ENCODE data around the gene PKM. TPM values are rescaled to one million over a fixed set of nuclear protein-coding genes. Genes with fewer than 3 reads are reported as not detected.

Gene PKM
- total and polyA plus RNA-seq, 2 donors from 2014 or later: 799 to 1,124 TPM

DNA sequence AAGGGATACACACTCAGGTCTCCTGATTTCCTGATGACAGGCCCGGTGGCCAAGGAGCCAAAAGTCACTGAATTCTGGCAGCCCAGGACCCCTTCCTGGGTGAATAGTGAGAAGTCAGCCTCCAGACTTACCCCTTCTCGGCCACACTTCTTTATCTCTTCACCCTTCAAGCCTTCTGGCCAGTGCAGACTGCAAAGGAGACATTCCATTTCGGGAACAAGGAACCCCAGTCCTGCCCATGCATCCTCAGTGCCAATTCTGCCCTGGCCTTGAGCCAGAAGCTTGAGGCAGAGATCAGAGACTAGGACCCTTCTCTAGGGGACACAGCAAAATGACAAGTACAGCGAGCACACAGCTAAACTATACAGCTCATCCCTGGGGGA, 62.2 kb downstream of the PKM start:
- intact Hi-C loops (cut with DNase I): no loop called here
- H3K27ac ChIP-seq (ENCODE audit: low read depth in 2 of 2, low read length in 2 of 2): no peak overlapping the region
- TF ChIP-seq, protein P1, sequence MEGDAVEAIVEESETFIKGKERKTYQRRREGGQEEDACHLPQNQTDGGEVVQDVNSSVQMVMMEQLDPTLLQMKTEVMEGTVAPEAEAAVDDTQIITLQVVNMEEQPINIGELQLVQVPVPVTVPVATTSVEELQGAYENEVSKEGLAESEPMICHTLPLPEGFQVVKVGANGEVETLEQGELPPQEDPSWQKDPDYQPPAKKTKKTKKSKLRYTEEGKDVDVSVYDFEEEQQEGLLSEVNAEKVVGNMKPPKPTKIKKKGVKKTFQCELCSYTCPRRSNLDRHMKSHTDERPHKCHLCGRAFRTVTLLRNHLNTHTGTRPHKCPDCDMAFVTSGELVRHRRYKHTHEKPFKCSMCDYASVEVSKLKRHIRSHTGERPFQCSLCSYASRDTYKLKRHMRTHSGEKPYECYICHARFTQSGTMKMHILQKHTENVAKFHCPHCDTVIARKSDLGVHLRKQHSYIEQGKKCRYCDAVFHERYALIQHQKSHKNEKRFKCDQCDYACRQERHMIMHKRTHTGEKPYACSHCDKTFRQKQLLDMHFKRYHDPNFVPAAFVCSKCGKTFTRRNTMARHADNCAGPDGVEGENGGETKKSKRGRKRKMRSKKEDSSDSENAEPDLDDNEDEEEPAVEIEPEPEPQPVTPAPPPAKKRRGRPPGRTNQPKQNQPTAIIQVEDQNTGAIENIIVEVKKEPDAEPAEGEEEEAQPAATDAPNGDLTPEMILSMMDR (IDR thresholded peaks at IDR 0.05; ENCODE audit: borderline replicate concordance, extremely low read depth, insufficient read depth): no peak
- no peak for DNase-seq
- H3K9me3 ChIP-seq (ENCODE audit: control insufficient read depth in 2 of 3, insufficient read depth in 1 of 3, low read length in 3 of 3): no peaks in the 10 kb centered on the region
- H3K36me3 ChIP-seq (ENCODE audit: control insufficient read depth in 2 of 3, insufficient read depth in 3 of 3, low read length in 3 of 3): no peaks in the 10 kb centered on the region
- no peak for FAIRE-seq
- no peaks in the 10 kb centered on the region for H3K27me3 ChIP-seq (ENCODE audit: control insufficient read depth, insufficient read depth, low read length)
- no peaks in the 10 kb centered on the region for H3K4me1 ChIP-seq (ENCODE audit: control insufficient read depth in 2 of 3, insufficient read depth in 2 of 3, low read depth in 1 of 3, low read length in 3 of 3)
- no peak overlapping the region for H3K9ac ChIP-seq (ENCODE audit: low read length in 3 of 3)
- no peak overlapping the region for H3K4me3 ChIP-seq (ENCODE audit: low read length in 3 of 3)

DNA sequence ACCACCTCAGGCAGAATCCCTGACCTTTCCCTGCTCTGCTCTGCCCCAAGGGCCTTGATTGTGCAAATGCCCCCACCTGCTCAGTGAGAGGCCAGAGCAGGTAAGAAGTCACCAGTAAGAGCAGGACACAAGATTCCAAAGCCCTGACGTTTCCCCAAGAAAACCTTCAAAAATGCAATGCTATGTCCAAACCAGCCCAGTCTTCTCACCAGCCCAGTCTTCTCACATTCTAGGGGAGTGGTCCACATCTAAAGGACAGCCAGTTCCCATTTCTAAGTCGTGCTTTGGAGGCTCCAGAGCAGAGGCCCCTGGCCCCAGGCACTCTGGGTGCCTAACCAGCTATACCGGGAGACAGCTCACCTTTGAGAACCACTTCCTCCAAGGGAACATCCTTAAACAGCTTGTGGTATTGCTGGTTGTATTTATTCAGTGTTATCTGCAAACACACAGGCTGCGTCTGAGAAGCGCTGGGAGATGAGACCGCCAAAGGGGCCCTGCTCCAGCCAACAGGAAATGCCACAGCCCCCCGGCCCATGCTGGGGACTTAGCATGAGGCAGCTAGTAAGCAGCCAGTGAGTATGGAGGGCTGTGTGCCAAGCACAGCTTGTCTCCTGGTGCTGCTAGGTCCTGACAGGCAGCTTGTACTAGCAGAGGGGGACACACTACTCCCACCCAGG, 62.7 kb downstream of the PKM start:
- Histone ChIP-seq H3K27me3 (ENCODE audit: control insufficient read depth, insufficient read depth, low read length) (no peaks in the 10 kb centered on the region), H3K9me3 (ENCODE audit: control insufficient read depth in 2 of 3, insufficient read depth in 1 of 3, low read length in 3 of 3) (no peaks in the 10 kb centered on the region), H3K4me1 (ENCODE audit: control insufficient read depth in 2 of 3, insufficient read depth in 2 of 3, low read depth in 1 of 3, low read length in 3 of 3) (no peaks in the 10 kb centered on the region), H3K27ac (ENCODE audit: low read depth in 2 of 2, low read length in 2 of 2) (no peak overlapping the region), H3K36me3 (ENCODE audit: control insufficient read depth in 2 of 3, insufficient read depth in 3 of 3, low read length in 3 of 3) (no peaks in the 10 kb centered on the region), H3K9ac (ENCODE audit: low read length in 3 of 3) (no peak overlapping the region), H3K4me3 (ENCODE audit: low read length in 3 of 3) (no peak overlapping the region)
- intact Hi-C loops (cut with DNase I): no loop called here
- TF ChIP-seq, protein P1 (IDR thresholded peaks at IDR 0.05; ENCODE audit: borderline replicate concordance, extremely low read depth, insufficient read depth): no peak
- FAIRE-seq: no peak
- DNase-seq: peak in 2 of 5 donors; percentile 33 to 58

DNA sequence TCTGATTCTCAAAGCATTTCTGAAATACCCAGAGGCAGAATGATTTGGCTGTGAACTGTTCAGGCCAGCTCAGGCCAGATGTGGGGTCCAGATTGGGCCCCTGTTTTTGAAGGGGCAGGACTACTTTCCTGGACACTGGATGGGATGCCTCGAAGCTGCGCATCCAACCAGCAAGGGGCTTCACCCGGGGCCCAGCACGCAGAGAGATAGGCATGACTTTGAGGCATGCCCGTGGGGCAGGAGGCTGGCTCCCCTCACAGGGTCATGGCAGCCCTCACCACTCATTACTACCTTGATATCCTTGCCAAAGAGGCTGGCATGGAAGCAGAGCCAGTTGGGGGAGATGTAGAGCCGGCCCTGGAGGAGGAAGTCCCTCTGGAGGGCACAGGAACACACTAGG, 63.5 kb downstream of the PKM start:
- DNase-seq (no peak), FAIRE-seq (no peak)
- TF ChIP-seq, protein P1 (IDR thresholded peaks at IDR 0.05; ENCODE audit: borderline replicate concordance, extremely low read depth, insufficient read depth): no peak
- Histone ChIP-seq H3K27ac (ENCODE audit: low read depth in 2 of 2, low read length in 2 of 2) (no peak overlapping the region), H3K4me1 (ENCODE audit: control insufficient read depth in 2 of 3, insufficient read depth in 2 of 3, low read depth in 1 of 3, low read length in 3 of 3) (no peaks in the 10 kb centered on the region), H3K9ac (ENCODE audit: low read length in 3 of 3) (no peak overlapping the region), H3K9me3 (ENCODE audit: control insufficient read depth in 2 of 3, insufficient read depth in 1 of 3, low read length in 3 of 3) (no peaks in the 10 kb centered on the region), H3K36me3 (ENCODE audit: control insufficient read depth in 2 of 3, insufficient read depth in 3 of 3, low read length in 3 of 3) (no peaks in the 10 kb centered on the region), H3K27me3 (ENCODE audit: control insufficient read depth, insufficient read depth, low read length) (no peaks in the 10 kb centered on the region), H3K4me3 (ENCODE audit: low read length in 3 of 3) (no peak overlapping the region)
- intact Hi-C loops (cut with DNase I): no loop called here

All from kidney (tissue), 14 donors.